Measurements from ENCODE around the gene PCNX1.

PCNX1 gene

GRCh38 chr14:70962935-70963334 is 55.7 kb downstream of the PCNX1 start:
- DNase-seq (ENCODE audit: low read depth in 2 of 2), result no peak

DNA sequence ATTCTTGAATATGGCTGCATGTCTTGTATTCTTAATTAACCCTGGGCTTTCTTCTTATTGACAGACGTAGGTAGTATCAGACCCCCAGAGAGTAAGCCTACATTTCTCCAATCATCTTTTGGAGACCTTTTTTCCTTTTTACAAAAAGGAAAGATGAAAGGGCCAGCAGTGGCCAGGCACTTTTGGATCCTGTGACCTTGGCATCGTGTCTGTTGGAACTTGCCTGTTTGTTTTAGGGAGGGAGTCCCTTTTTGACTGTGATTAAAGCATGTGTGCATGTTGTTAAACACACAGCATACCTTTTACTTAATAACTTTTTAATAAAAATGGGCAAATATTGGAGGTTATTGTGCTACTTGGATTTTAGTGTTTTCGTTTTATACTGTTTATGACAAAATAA is 57.2 kb downstream of the PCNX1 start:
- no peak for DNase-seq (ENCODE audit: low read depth in 2 of 2)

DNA sequence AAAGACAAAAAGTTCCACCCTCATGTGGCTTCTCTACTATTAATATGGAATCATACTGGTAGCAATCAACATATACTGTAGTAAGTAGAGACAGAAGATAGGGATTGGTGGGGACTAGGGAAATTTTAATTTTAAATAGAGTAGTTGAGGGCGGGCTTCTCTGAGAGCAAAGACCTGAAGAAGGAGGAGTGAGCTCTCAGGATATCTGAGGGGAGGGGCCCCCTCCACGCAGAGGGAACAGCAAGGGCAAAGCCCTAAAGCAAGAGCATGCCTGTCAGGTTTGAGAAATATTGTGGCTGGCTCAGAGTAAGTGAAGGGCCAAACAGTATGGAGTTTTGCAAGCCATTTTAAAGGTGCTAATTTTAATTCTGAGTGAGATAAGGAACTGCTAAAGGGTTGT is 64.3 kb downstream of the PCNX1 start:
- no peak for DNase-seq (ENCODE audit: low read depth in 2 of 2)

DNA sequence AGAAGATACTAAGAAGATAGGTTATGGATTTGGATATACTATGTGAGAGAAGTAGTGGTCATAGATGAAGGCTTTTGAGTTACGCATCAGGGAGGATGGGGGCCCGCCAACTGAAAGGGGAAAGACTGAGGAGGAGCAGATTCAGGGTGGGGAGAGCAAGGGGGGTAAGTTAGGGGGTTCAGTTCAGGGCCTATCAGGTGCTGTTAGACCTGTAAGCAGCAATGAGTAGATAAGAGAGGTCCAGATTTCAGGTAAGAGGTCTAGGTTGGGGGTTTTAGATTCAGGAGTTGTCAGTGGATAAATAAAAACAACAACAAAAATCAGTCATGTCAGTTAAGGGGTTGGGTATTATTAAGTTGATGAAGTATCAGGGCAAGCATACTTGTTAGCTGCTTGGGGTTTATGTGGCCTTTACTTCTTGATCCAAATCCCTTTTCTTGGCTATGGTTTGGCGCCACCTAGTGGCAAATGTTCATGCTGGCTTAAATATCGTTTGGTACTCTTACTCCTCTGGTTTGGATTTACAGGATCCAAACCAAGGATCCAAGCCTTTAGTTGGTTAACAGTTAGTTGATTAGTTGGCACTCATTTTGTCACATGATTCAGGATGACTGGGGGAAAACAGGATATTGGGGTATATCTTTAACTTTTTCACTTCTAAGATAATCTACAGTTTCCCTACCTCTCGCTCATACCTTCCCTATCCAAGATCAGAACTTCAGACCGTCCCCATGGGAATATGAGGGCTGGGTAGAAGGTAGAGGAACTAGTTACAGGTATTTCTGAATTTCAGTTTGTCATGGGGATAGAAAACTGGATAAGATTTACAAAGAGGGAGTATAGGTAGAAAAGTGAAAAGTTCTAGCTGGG is 65.1 kb downstream of the PCNX1 start:
- peak; percentile 70 to 77 for DNase-seq (ENCODE audit: low read depth in 2 of 2)

GRCh38 chr14:70976591-70976990 is 69.3 kb downstream of the PCNX1 start:
- no peak for DNase-seq (ENCODE audit: low read depth in 2 of 2)

GRCh38 chr14:70981000-70981952 is 74.0 kb downstream of the PCNX1 start:
- no peak for DNase-seq (ENCODE audit: low read depth in 2 of 2)

GRCh38 chr14:70982200-70982599 is 74.9 kb downstream of the PCNX1 start:
- DNase-seq (ENCODE audit: low read depth in 2 of 2), result no peak

GRCh38 chr14:70987041-70987440 is 79.8 kb downstream of the PCNX1 start:
- DNase-seq (ENCODE audit: low read depth in 2 of 2), result no peak

- no peak for DNase-seq (ENCODE audit: low read depth in 2 of 2)
Measured at GRCh38 chr14:70988452-70988851, 81.2 kb downstream of the PCNX1 start.

GRCh38 chr14:70993931-70994330 is 86.7 kb downstream of the PCNX1 start:
- no peak for DNase-seq (ENCODE audit: low read depth in 2 of 2)

GRCh38 chr14:70995211-70995610 is 88.0 kb downstream of the PCNX1 start:
- no peak for DNase-seq (ENCODE audit: low read depth in 2 of 2)

GRCh38 chr14:70995671-70996070 is 88.4 kb downstream of the PCNX1 start:
- no peak for DNase-seq (ENCODE audit: low read depth in 2 of 2)

DNA sequence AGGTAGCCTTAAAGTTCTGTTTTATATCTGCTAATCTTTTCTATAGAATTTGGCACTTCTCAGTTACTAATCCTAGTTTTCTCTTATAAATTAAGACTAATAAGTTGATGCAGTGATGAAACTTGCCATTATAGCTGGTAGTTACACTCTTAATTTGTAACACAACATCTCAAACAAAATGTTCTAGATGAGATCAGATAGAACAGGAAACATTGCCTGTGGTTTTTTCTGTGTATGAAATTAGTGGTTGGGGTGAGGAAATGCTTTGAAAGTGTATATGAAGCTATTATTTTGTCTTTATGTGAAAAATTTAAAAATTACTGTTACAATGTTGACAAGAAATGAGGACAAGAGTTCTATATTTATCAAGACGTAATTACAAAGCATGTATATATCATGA is 91.9 kb downstream of the PCNX1 start:
- DNase-seq (ENCODE audit: low read depth in 2 of 2), result no peak

GRCh38 chr14:71000091-71000490 is 92.8 kb downstream of the PCNX1 start:
- no peak for DNase-seq (ENCODE audit: low read depth in 2 of 2)

DNA sequence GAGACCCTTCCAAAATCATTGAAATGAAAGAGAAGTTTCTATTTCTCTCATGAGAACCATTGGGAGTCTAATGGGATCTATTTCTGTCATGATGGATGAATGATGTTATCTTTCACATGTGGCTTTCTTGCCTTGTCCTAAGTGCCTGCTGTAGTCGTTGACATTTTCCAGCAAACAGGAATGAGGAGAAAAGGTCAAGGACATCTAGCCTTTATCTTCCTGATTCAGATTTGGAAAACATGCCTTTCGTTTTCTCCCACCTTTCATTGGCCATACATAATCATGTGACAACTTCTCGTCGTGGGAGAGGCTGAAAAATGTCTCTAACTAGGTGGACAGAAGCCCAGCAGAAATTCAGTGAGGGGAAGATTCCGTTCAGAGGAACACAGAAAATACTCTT is 94.5 kb downstream of the PCNX1 start:
- no peak for DNase-seq (ENCODE audit: low read depth in 2 of 2)

GRCh38 chr14:71003156-71003555 is 95.9 kb downstream of the PCNX1 start:
- DNase-seq (ENCODE audit: low read depth in 2 of 2), result no peak

DNA sequence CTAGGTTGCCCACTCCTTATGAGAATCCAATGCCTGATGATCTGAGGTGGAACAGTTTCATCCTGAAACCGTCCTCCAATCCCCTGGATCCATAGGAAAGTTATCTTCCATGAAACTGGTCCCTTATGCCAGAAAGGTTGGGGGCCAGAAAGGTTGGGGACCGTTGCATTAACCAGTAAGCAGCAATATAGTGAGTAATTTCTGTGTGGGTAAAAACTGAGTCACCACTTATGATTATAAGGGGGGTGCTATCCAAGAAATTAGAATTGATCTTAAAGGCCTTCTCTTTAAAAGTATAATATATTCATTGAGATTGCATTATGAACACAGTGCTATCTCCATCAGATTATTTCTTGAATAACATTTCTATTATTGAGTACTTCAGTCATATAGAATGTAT is 97.2 kb downstream of the PCNX1 start:
- no peak for DNase-seq (ENCODE audit: low read depth in 2 of 2)

- no peak for DNase-seq (ENCODE audit: low read depth in 2 of 2)
Measured at GRCh38 chr14:71005076-71005475, 97.8 kb downstream of the PCNX1 start.

DNA sequence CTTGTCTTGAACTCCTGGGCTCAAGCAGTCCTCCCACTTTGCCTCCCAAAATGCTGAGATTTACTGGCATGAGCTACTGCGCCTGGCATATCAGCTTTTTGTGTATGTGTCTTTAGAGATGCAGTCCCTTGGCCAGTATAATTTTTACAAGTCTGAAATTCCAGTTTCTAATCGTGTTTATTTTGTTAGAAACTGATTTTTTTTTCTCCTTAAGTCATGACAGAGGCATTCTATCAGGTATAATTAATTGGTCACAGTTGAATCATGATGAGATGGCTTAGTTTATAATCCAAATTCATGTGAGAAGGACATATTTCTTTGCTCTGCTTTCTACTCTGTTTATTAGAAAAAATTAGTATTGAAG is 98.9 kb downstream of the PCNX1 start:
- DNase-seq (ENCODE audit: low read depth in 2 of 2), result no peak

- DNase-seq (ENCODE audit: low read depth in 2 of 2), result no peak
Measured at GRCh38 chr14:71011479-71011878, 104.2 kb downstream of the PCNX1 start.

DNA sequence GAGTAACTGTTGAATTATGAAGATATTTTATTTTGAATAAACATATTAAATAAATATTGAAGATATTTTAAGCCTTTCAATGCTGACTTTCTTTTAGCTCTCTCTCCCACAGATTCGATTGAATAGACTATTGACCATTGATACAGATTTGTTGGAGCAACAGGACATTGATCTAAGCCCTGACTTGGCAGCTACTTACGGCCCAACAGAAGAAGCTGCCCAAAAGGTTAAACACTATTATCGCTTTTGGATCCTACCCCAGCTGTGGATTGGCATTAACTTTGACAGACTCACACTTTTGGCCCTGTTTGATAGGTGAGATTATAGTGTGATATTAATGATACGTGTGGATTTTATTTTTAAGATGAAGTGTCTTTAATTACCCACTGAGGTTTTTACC is 105.6 kb downstream of the PCNX1 start:
- no peak for DNase-seq (ENCODE audit: low read depth in 2 of 2)

- DNase-seq (ENCODE audit: low read depth in 2 of 2), result no peak
Measured at GRCh38 chr14:71013551-71014192, 106.4 kb downstream of the PCNX1 start.

All from stimulated activated CD8-positive, alpha-beta memory T cell treated with anti-CD3 and anti-CD28 coated beads, Interleukin-2, amount 100 ng/mL, for 1 hour (primary cell).